Mucosa of rectum (tissue), 2 donors: Measurements from ENCODE around the gene GPX4.

Experiments used
- H3K27ac ChIP-seq, 2 donors: one replicate each; pipeline ENCODE4 v1.7.0; 2013; ENCODE audit warnings: inconsistent platforms in 2 of 2, low read depth in 2 of 2, low read length in 2 of 2
- H3K27me3 ChIP-seq, 2 donors: one replicate each; pipeline ENCODE4 v1.7.0; 2013; ENCODE audit warnings: low read length in 2 of 2; ENCODE audit not compliant: control insufficient read depth in 2 of 2, insufficient read depth in 2 of 2
- H3K36me3 ChIP-seq, 2 donors: one replicate each; pipeline ENCODE4 v1.7.0; 2013; ENCODE audit warnings: low read length in 2 of 2; ENCODE audit not compliant: control insufficient read depth in 2 of 2, insufficient read depth in 2 of 2
- H3K4me1 ChIP-seq, 2 donors: one replicate each; pipeline ENCODE4 v1.7.0; 2013; ENCODE audit warnings: low read length in 2 of 2, mild to moderate bottlenecking in 1 of 2; ENCODE audit not compliant: control insufficient read depth in 2 of 2, insufficient read depth in 2 of 2
- H3K4me3 ChIP-seq, 2 donors: one replicate each; pipeline ENCODE4 v1.7.0; 2013; ENCODE audit warnings: low read length in 2 of 2
- H3K9ac ChIP-seq, 2 donors: one replicate each; pipeline ENCODE4 v1.7.0; 2013; ENCODE audit warnings: low read length in 2 of 2, low read depth in 1 of 2, mild to moderate bottlenecking in 1 of 2
- H3K9me3 ChIP-seq, 2 donors: one replicate each; pipeline ENCODE4 v1.7.0; 2013; ENCODE audit warnings: low read length in 2 of 2; ENCODE audit not compliant: control insufficient read depth in 2 of 2
- donor health status: healthy.
- donor health status: Normal muscosa, but diverticular disease.

Gene GPX4

GRCh38 chr19:1135454-1135853, 31.7 kb downstream of the GPX4 start:
- H3K27ac ChIP-seq: peak overlapping the region; percentile 75 to 82
- H3K36me3 ChIP-seq: no peaks in the 10 kb centered on the region
- H3K9me3 ChIP-seq: no peaks in the 10 kb centered on the region
- H3K4me1 ChIP-seq: peaks cover 37 to 40% of the 10 kb centered on the region in 2 donors
- H3K9ac ChIP-seq: peak overlapping the region in 1 of 2 donors; percentile 44
- no peaks in the 10 kb centered on the region for H3K27me3 ChIP-seq
- H3K4me3 ChIP-seq: no peak overlapping the region

DNA sequence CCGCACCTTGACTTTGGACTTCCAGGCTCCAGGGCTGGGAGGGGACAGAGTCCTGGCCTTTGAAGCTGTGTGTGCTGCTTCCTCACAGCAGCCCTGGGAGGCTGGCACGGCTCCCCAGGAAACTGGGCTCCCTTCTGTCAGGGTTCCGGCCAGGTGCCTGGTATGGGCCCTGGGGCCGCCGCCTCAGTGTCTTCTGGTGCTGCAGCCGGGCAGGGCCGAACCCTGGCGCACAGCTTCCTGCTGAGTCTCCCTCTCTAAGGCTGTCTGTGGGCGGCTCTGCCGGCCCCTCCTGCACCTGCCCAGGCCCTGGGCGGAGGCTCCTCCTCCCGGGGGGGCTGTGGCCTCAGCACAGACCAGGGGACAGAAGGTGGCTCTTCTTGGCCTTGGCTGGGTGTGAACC, 32.4 kb downstream of the GPX4 start:
- H3K27ac ChIP-seq: peak overlapping the region; percentile 75 to 82
- peak overlapping the region; percentile 24 to 44 for H3K9ac ChIP-seq
- H3K4me1 ChIP-seq: peaks cover 33 to 36% of the 10 kb centered on the region in 2 donors

GRCh38 chr19:1136621-1137317, 33.0 kb downstream of the GPX4 start:
- peaks cover 0 to under 1% of the 10 kb centered on the region in 2 donors for H3K36me3 ChIP-seq
- no peaks in the 10 kb centered on the region for H3K27me3 ChIP-seq
- peak overlapping the region; percentile 8 to 44 for H3K9ac ChIP-seq
- no peaks in the 10 kb centered on the region for H3K9me3 ChIP-seq
- no peak overlapping the region for H3K4me3 ChIP-seq
- H3K27ac ChIP-seq: peak overlapping the region; percentile 75 to 82
- H3K4me1 ChIP-seq: peaks cover 28 to 32% of the 10 kb centered on the region in 2 donors

More for the DNA sequence above, 32.4 kb downstream of the GPX4 start:
- no peaks in the 10 kb centered on the region for H3K27me3 ChIP-seq
- H3K36me3 ChIP-seq: no peaks in the 10 kb centered on the region
- H3K9me3 ChIP-seq: no peaks in the 10 kb centered on the region
- peak overlapping the region; percentile 7 to 19 for H3K4me3 ChIP-seq

DNA sequence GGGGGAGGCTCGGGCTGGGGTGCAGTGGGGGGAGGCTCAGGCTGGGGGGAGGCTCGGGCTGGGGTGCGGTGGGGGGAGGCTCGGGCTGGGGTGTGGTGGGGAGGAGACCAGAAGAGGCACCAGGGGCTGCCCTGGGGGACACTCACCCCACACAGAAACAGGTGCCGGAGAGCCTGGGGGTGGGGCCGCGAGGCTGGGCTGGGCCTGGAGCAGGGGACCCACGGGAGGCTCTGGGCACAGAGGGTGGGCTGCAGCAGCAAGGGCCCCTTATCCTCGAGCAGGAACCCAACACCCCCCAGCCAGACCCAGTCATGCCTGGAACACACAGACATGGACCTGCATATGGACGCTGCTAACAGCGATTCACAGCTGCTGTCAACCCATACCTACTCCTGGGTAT, 34.3 kb downstream of the GPX4 start:
- H3K9me3 ChIP-seq: no peaks in the 10 kb centered on the region
- H3K36me3 ChIP-seq: peaks cover 4 to 6% of the 10 kb centered on the region in 2 donors
- H3K4me3 ChIP-seq: no peak overlapping the region
- no peaks in the 10 kb centered on the region for H3K27me3 ChIP-seq
- H3K27ac ChIP-seq: no peak overlapping the region
- peaks cover 18 to 24% of the 10 kb centered on the region in 2 donors for H3K4me1 ChIP-seq
- H3K9ac ChIP-seq: no peak overlapping the region

DNA sequence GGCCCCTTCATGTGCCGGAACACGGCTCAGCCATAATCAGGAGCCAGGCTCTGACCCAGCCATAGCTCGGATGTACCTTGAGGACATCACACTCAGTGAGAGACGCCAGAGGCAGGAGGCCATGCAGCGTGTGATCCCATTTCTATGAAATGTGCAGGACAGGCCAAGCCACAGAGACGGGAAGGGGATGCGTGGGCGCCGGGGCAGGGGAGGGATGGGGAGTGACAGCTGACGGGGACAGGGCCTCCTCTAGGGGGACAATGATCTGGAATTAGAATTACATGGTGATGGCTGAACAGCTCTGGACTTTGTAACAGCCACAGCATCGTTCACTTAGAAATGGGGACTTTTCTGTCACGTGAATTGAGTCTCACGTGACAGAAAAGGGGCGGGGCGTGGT, 35.3 kb downstream of the GPX4 start:
- Histone ChIP-seq H3K36me3 (peaks cover 4 to 6% of the 10 kb centered on the region in 2 donors), H3K4me1 (peaks cover 18 to 21% of the 10 kb centered on the region in 2 donors), H3K9ac (no peak overlapping the region), H3K9me3 (no peaks in the 10 kb centered on the region), H3K27ac (no peak overlapping the region), H3K27me3 (no peaks in the 10 kb centered on the region), H3K4me3 (no peak overlapping the region)

GRCh38 chr19:1140272-1141027, 36.7 kb downstream of the GPX4 start:
- Histone ChIP-seq H3K9me3 (no peaks in the 10 kb centered on the region), H3K27me3 (no peaks in the 10 kb centered on the region), H3K9ac (no peak overlapping the region), H3K36me3 (peaks cover 4 to 6% of the 10 kb centered on the region in 2 donors), H3K4me1 (peaks cover 15 to 16% of the 10 kb centered on the region in 2 donors), H3K27ac (no peak overlapping the region), H3K4me3 (no peak overlapping the region)

DNA sequence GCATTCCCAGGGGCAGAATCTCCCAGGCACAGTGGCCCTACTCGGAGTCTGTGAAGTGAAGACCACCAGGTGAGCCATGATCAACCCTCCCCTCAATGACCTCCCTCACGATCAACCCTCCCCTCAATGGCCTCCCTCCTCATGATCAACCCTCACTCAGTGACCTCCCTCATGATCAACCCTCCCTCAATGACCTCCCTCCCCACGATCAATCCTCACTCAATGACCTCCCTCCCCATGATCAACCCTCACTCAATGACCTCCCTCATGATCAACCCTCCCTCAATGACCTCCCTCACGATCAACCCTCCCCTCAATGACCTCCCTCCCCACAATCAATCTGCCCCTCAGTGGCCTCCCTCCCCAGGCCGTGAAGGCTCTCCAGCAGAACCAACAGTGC, 38.1 kb downstream of the GPX4 start:
- no peaks in the 10 kb centered on the region for H3K9me3 ChIP-seq
- no peak overlapping the region for H3K9ac ChIP-seq
- H3K4me1 ChIP-seq: peaks cover under 1% of the 10 kb centered on the region in 2 donors
- no peaks in the 10 kb centered on the region for H3K27me3 ChIP-seq
- no peak overlapping the region for H3K4me3 ChIP-seq
- no peak overlapping the region for H3K27ac ChIP-seq
- H3K36me3 ChIP-seq: peaks cover 12 to 16% of the 10 kb centered on the region in 2 donors

DNA sequence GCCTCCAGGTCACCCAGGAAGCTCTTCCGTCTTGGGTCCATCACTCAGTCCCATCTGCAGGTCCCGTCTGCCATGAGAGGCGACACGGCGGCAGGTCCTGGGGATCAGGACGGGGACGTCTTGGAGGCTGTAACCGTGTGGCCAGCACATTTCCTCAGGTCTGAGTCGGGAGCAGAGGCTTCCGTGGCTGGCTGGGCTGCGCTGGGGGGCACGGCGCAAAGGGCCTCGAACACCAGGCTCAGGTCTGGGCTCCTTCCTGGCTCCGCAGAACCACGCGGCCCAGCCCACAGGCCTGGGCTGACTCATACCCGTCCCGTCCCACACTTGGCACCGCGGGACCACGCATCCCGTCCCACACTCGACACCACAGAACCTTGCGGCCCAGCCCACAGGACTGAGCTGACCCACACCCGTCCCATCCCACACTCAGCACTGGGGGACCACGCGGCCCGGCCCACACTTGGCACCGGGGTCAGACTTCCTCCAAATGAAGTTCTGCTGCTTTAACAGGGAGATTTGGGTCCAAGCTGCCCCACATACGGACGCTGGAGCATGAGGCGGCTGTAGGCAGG, 40.1 kb downstream of the GPX4 start:
- Histone ChIP-seq H3K4me3 (no peak overlapping the region), H3K4me1 (no peaks in the 10 kb centered on the region), H3K27ac (no peak overlapping the region), H3K36me3 (peaks cover 13 to 17% of the 10 kb centered on the region in 2 donors), H3K9ac (no peak overlapping the region), H3K27me3 (no peaks in the 10 kb centered on the region), H3K9me3 (no peaks in the 10 kb centered on the region)

DNA sequence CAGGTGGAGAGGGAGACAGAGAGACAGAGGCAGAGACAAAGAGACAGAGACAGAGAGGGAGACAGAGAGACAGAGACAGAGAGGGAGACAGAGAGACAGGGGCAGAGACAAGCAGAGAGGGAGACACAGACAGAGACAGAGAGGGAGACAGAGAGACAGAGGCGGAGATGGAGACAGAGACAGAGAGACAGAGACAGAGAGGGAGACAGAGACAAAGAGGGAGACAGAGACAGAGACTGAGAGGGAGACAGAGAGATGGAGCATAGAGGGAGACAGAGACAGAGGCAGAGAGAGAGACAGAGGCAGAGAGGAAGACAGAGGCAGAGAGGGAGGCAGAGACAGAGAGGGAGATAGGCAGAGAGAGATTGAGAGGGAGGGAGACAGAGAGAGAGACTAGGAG, 40.9 kb downstream of the GPX4 start:
- Histone ChIP-seq H3K9me3 (no peaks in the 10 kb centered on the region), H3K36me3 (peaks cover 16 to 17% of the 10 kb centered on the region in 2 donors), H3K4me3 (no peak overlapping the region), H3K9ac (no peak overlapping the region), H3K4me1 (no peaks in the 10 kb centered on the region), H3K27me3 (no peaks in the 10 kb centered on the region), H3K27ac (no peak overlapping the region)
